K562 (cell line): ENCODE measurements around the gene ISY1. TPM values are rescaled to one million over a fixed set of nuclear protein-coding genes. Genes with fewer than 3 reads are reported as not detected.

Experiments used
- ARID4B ChIP-seq: sonication (generic); formaldehyde crosslinking; IDR thresholded peaks from 2 replicates; pipeline ENCODE4 v1.8.0; 2022; ENCODE audit warnings: mild to moderate bottlenecking, missing genetic modification reagents
- BDP1 ChIP-seq: IDR thresholded peaks from 3 replicates; pipeline ENCODE4 v1.6.1; 2011; ENCODE audit not compliant: insufficient read length, insufficient read depth
- C11orf30 ChIP-seq: fragments of 450-650 bp; IDR thresholded peaks from 2 replicates; pipeline ENCODE4 v1.6.1; 2016; ENCODE audit warnings: low read depth, mild to moderate bottlenecking
- CBFB ChIP-seq: sonication (generic); formaldehyde crosslinking; IDR thresholded peaks from 2 replicates; pipeline ENCODE4 v1.4.0; 2020; ENCODE audit warnings: mild to moderate bottlenecking, missing genetic modification reagents
- DEAF1 ChIP-seq: fragments of 450-650 bp; formaldehyde crosslinking; IDR thresholded peaks from 2 replicates; pipeline ENCODE4 v1.4.0; 2020; ENCODE audit warnings: mild to moderate bottlenecking, moderate library complexity
- FOSL1 ChIP-seq: fragments of 200-800 bp; sonication (Bioruptor generic); conservative IDR thresholded peaks from 2 replicates; pipeline ENCODE4 v1.6.1; 2016; ENCODE audit warnings: missing genetic modification characterization, missing compliant biosample characterization
- HNRNPK ChIP-seq: fragments of 200-400 bp; formaldehyde crosslinking; IDR thresholded peaks from one replicate; pipeline ENCODE4 v1.6.1; 2018; ENCODE audit warnings: mild to moderate bottlenecking, low read depth, low read length; ENCODE audit not compliant: poor library complexity, severe bottlenecking
- HSF4 ChIP-seq: fragments of 250-450 bp; sonication (Bioruptor Pico); IDR thresholded peaks from 2 replicates; pipeline ENCODE4 v2.1.2; 2022; ENCODE audit warnings: mild to moderate bottlenecking, moderate library complexity, borderline replicate concordance
- IFI16 ChIP-seq: fragments of 250-450 bp; sonication (Bioruptor Pico); IDR thresholded peaks from 2 replicates; pipeline ENCODE4 v2.1.2; 2022; ENCODE audit warnings: mild to moderate bottlenecking, inconsistent platforms
- IRF2 ChIP-seq: sonication (generic); formaldehyde crosslinking; IDR thresholded peaks from 2 replicates; pipeline ENCODE4 v1.8.1; 2022; ENCODE audit warnings: mild to moderate bottlenecking, missing genetic modification reagents
- KDM4B ChIP-seq, 2 experiments: fragments of 450-650 bp in 1 of 2; sonication (generic) in 1 of 2; IDR thresholded peaks; 2 replicates each; pipeline ENCODE4 v1.6.1; 2016 to 2017; ENCODE audit warnings: borderline replicate concordance in 2 of 2, antibody characterized with exemption in 1 of 2, low read depth in 1 of 2, mild to moderate bottlenecking in 1 of 2
- KLF1 ChIP-seq: fragments of 450-650 bp; IDR thresholded peaks from 2 replicates; pipeline ENCODE4 v1.6.1; 2016; ENCODE audit warnings: missing genetic modification characterization, missing compliant biosample characterization
- MEF2A ChIP-seq: IDR thresholded peaks from 2 replicates; pipeline ENCODE4 v1.6.1; 2011; ENCODE audit warnings: low read depth, mild to moderate bottlenecking, low read length, moderate library complexity; ENCODE audit not compliant: control insufficient read depth
- MYNN ChIP-seq, 2 experiments: sonication (generic); formaldehyde crosslinking in 1 of 2; IDR thresholded peaks; 2 replicates each; pipeline versions ENCODE4 v1.5.0 to v1.6.1; 2016 to 2020; ENCODE audit warnings: antibody characterized with exemption in 1 of 2, missing genetic modification reagents in 1 of 2
- NCOA4 ChIP-seq: fragments of 450-650 bp; IDR thresholded peaks from 2 replicates; pipeline ENCODE4 v1.6.1; 2018; ENCODE audit warnings: mild to moderate bottlenecking; ENCODE audit not compliant: partially characterized antibody
- NFIX ChIP-seq: fragments of 250-450 bp; sonication (Bioruptor Pico); IDR thresholded peaks from 2 replicates; pipeline ENCODE4 v1.4.0; 2020; ENCODE audit warnings: low read depth, mild to moderate bottlenecking, moderate library complexity
- NR2C1 ChIP-seq, 2 experiments: fragments of 450-650 bp; IDR thresholded peaks; 2 replicates each; pipeline ENCODE4 v1.6.1; 2017; ENCODE audit warnings: mild to moderate bottlenecking in 2 of 2, antibody characterized with exemption in 1 of 2, inconsistent platforms in 1 of 2, missing compliant biosample characterization in 1 of 2, missing genetic modification characterization in 1 of 2
- PCBP2 ChIP-seq: fragments of 200-400 bp; formaldehyde crosslinking; IDR thresholded peaks from 2 replicates; pipeline ENCODE4 v1.6.1; 2018; ENCODE audit warnings: low read length, low read depth, mild to moderate bottlenecking, moderate library complexity; ENCODE audit not compliant: poor library complexity, severe bottlenecking
- RBM22 ChIP-seq: fragments of 200-400 bp; formaldehyde crosslinking; IDR thresholded peaks from 2 replicates; pipeline ENCODE4 v1.6.1; 2018; ENCODE audit warnings: low read length, low read depth; ENCODE audit not compliant: poor library complexity, severe bottlenecking
- SMARCE1 ChIP-seq: fragments of 450-650 bp; IDR thresholded peaks from 2 replicates; pipeline ENCODE4 v1.7.1; 2016; ENCODE audit warnings: mild to moderate bottlenecking
- ZKSCAN8 ChIP-seq: fragments of 200-800 bp; sonication (Bioruptor generic); IDR thresholded peaks from 2 replicates; pipeline ENCODE4 v1.6.1; 2016; ENCODE audit warnings: missing genetic modification characterization, missing compliant biosample characterization
- ZNF444 ChIP-seq: fragments of 250-450 bp; sonication (Bioruptor Pico); IDR thresholded peaks from 2 replicates; pipeline ENCODE4 v1.4.0; 2020; ENCODE audit warnings: mild to moderate bottlenecking, moderate library complexity
- ZNF778 ChIP-seq: fragments of 450-650 bp; formaldehyde crosslinking; IDR thresholded peaks from 2 replicates; pipeline ENCODE4 v1.4.0; 2020; ENCODE audit warnings: mild to moderate bottlenecking, moderate library complexity
- polyA plus RNA-seq, 8 experiments: library from polyadenylated mRNA; depleted of rRNA in 4 of 8; stranded (reverse) in 5 of 8; unstranded in 3 of 8; fragments of >200 nt; fragmentation: Nextera tagmentation in 2 of 8; fragmentation: Illumina TruSeq in 1 of 8; extraction: Ambion mirVana in 2 of 8; extraction: Trizol in 1 of 8; gene quantifications; 2 replicates each; pipeline versions ENCODE4 v1.2.1 to v1.2.3, GENCODE V29; 2011 to 2014; ENCODE audit warnings: inconsistent platforms in 1 of 8, missing spikeins in 1 of 8
- total RNA-seq, 7 experiments: library from RNA; depleted of rRNA in 6 of 7; stranded (reverse); fragments of >200 nt in 6 of 7; fragmentation: Illumina TruSeq in 2 of 7; extraction: Trizol in 2 of 7; gene quantifications; 2 replicates each; pipeline versions ENCODE4 v1.2.1 to v1.2.3, GENCODE V29; 2011 to 2021; ENCODE audit warnings: low replicate concordance in 1 of 7

The ISY1 gene
- total and polyA plus RNA-seq, 9 of the 15 experiments (the other 6 are each of a cell fraction or from before 2014, with no cell fraction given): 23.5 to 50.0 (median 32.9) TPM

DNA sequence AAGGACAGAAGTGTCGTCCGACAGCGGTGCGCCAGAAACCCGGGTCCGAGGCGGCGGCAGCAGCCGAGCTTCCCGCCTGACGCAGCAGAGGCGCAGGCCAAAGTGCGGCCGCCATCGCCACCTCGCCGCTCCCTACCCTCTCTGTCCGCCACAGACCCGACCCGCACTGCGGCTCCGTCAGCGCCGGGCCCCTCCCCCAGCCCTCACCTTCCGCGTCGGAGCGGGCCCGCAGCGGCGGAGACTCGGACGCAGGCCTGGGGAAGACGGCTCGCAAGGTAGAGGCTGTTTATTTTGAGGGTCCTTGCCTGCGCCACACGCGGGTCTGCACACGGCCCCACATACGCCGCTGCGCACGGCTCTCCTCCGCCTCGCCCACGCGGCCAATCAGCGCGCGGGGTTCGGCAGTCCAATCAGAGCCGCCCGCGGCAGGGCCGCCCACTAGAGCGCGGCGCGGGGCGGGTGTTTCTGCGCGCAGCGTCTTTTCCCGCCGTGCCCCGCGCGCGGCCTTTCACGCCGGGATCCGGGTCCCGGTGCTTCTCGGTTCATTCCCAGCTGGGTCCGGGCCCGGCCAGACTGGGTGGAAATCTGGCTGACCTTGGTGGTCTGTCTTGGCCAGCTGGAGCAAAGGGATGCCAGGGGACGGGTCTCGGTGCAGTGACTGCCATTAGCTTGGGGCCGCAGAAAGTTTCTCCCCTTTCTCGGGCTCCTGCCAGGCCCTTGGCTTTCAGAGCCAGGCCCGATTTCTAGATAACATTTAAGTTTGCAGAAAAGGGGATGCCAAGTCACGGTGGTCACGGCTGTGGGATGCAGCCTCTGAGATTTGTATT is 22.9 kb upstream of the ISY1 start, which contains the start of gene CNBP (continued):
- TF ChIP-seq CBFB (CRISPR knock-in tag): no peak
- TF ChIP-seq KDM4B (IDR thresholded peaks at IDR 0.05; ENCODE audit: borderline replicate concordance in 2 of 2, low read depth in 1 of 2): no peak
- 0 out of 2 replicates have a peak, but pooled peaks have one; percentile 11 for TF ChIP-seq SMARCE1
- no peak for TF ChIP-seq KLF1 (tag)
- TF ChIP-seq MYNN (IDR thresholded peaks at IDR 0.05): no peak
- no peak for TF ChIP-seq MYNN (CRISPR knock-in tag; IDR thresholded peaks at IDR 0.05)
- no peak for TF ChIP-seq PCBP2
- no peak for TF ChIP-seq DEAF1
- no peak for TF ChIP-seq FOSL1 (tag)
- TF ChIP-seq HSF4 (CRISPR knock-in tag): no peak
- TF ChIP-seq IRF2 (CRISPR knock-in tag): no peak
- TF ChIP-seq NCOA4: no peak
- TF ChIP-seq NR2C1 (IDR thresholded peaks at IDR 0.05): no peak
- no peak for TF ChIP-seq NR2C1 (tag; IDR thresholded peaks at IDR 0.05)
- TF ChIP-seq MEF2A: no peak
- no peak for TF ChIP-seq HNRNPK
- no peak for TF ChIP-seq IFI16 (CRISPR knock-in tag)
- TF ChIP-seq ZNF778 (CRISPR knock-in tag): no peak
- TF ChIP-seq ZKSCAN8 (CRISPR knock-in tag): no peak
- TF ChIP-seq ZNF444 (CRISPR knock-in tag): no peak
- TF ChIP-seq BDP1: no peak
- TF ChIP-seq C11orf30: peak; percentile 3; the same call in 1 of the 2 replicates
- no peak for TF ChIP-seq NFIX (CRISPR knock-in tag)
- TF ChIP-seq RBM22: peak; percentile 10
- TF ChIP-seq ARID4B (CRISPR knock-in tag): peak; percentile 70; the same call in 1 of the 2 replicates
